Fibroblast of pulmonary artery (primary cell): ENCODE data around the gene MBD4.

ENCODE experiments used
- DNase-seq: peaks from one replicate; pipeline ENCODE4 v3.0.0-alpha.2; 2010; ENCODE audit warnings: low read depth
- H3K4me3 ChIP-seq: replicated peaks from 2 replicates; pipeline ENCODE4 v1.5.1; 2011; ENCODE audit warnings: low read depth, mild to moderate bottlenecking, control low read depth, low read length, moderate library complexity
- TF ChIP-seq, protein P1 (sequence below): IDR thresholded peaks from 2 replicates; pipeline ENCODE4 v1.5.1; 2011; ENCODE audit warnings: mild to moderate bottlenecking, control low read depth, low read length, inconsistent platforms; ENCODE audit errors: missing control alignments

MBD4 gene

DNA sequence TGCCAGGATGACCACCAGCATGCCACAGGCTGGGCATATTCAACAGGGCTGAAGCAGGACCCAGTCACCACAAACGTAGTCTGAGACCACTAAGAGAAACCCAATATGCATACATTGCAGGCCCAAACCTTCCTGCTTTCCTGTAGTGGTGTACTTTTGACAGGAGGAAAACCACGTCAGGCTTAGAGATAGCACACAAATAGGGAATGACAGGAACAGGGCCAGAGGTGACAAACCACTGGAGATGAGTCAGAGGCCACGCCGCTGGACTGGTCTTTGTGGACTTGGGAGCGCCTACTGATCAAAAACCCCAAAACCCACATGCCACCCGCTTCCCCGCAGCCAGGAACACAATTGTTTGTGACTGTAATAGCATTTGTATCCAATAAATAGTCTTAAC is 7.7 kb downstream of the MBD4 start:
- no peak overlapping the region for H3K4me3 ChIP-seq
- TF ChIP-seq, protein P1, sequence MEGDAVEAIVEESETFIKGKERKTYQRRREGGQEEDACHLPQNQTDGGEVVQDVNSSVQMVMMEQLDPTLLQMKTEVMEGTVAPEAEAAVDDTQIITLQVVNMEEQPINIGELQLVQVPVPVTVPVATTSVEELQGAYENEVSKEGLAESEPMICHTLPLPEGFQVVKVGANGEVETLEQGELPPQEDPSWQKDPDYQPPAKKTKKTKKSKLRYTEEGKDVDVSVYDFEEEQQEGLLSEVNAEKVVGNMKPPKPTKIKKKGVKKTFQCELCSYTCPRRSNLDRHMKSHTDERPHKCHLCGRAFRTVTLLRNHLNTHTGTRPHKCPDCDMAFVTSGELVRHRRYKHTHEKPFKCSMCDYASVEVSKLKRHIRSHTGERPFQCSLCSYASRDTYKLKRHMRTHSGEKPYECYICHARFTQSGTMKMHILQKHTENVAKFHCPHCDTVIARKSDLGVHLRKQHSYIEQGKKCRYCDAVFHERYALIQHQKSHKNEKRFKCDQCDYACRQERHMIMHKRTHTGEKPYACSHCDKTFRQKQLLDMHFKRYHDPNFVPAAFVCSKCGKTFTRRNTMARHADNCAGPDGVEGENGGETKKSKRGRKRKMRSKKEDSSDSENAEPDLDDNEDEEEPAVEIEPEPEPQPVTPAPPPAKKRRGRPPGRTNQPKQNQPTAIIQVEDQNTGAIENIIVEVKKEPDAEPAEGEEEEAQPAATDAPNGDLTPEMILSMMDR = no peak
- no peak for DNase-seq

DNA sequence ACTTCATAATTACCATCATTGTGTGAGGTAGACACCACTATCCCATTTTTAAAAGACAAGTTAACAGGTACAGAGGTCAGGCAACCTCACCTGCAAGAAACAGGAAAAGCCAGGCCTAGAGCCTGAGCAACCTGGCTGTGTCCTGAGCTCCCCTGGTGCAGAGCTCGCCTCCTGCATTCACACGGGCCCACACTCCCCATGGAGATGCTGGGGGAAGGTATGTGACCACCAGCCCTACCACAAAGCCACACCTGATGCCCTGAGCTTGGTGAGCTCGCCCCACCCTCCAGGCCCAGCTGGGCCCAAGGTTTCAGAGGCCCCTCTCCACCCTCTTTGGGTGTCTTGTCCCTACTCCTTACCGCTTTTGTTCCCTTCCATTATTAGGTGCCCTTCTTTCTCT is 10.1 kb downstream of the MBD4 start:
- no peak overlapping the region for H3K4me3 ChIP-seq
- no peak for DNase-seq
- TF ChIP-seq, protein P1 = no peak

DNA sequence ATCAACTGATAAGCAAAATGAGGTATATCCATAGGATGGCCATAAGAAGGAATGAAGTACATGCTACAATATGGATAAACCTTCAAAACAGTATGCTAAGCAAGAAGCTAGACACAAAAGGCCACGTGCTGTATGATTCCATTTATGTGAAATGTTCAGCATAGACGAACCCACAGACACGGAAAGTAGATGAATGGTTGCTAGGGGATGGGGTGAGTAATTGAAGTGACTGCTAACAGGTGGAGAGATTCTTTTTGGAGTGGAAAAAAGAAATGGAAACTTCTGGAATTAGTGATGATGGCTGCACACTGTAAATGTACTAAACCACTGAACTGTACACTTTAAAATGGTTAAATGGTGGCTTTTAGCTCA is 10.7 kb downstream of the MBD4 start:
- H3K4me3 ChIP-seq = no peak overlapping the region
- TF ChIP-seq, protein P1 = no peak
- no peak for DNase-seq

DNA sequence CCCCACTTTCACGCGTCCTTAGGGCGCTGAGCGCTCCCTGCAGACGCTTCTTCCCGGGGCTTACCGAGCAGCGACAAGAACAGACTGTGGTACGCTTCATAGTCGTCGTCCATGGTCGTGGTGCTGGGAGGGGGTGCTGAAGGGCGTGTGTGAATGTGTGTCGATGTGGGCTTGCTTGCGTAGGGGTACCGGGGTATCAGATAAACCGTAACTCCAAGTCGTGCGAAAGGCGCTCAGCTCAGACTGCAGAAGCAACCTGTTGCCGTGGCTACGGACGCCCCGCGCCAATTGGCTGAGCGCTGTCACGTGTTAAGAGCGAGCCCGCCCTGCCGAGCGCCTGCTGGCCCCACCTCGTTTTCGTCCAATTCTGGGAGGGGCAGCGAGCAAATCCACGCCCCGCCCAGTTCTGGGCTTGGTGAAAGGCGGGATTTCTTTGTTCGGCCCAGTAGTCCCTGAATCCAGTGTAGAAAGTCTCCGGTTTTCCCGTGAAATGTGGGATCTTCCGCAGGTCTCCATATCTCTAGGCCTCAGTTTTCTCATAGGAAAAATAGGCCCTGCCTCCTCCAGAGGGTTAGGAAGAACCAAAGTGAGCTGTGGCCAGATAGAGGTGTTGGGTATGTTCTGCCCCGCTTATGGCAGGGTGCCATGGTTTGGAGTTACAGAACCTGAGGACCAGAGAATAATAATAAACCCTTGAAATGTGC is 11.2 kb downstream of the MBD4 start, which contains the start of gene EFCAB12:
EFCAB12 (minus strand) TSS at position 261 of the 704 bp plus-strand sequence; CDS start at position 113, 148 bp downstream.
- DNase-seq = peak; percentile 94
- peak within 1 kb of the TSS; percentile 60 for H3K4me3 ChIP-seq
- TF ChIP-seq, protein P1 = no peak

DNA sequence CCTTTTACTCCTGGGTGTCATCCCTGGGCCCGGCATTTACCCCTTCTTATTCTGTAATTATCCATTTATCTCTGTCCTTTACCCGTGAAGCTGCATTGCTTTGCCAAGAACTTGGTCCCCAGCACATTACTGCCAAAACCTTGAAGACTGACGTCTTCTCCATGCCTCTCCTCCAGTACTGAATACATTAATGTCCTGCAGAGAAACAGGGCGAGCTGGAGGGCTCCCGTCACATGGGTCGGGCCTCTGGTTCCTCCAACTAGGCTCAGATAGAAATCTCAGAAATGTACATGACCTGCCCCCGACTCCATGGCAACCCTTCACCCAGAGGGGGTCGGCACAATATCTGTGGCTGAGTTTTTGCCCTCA is 11.8 kb downstream of the MBD4 start:
- no peak for DNase-seq
- H3K4me3 ChIP-seq = peak overlapping the region; percentile 60
- TF ChIP-seq, protein P1 = no peak

DNA sequence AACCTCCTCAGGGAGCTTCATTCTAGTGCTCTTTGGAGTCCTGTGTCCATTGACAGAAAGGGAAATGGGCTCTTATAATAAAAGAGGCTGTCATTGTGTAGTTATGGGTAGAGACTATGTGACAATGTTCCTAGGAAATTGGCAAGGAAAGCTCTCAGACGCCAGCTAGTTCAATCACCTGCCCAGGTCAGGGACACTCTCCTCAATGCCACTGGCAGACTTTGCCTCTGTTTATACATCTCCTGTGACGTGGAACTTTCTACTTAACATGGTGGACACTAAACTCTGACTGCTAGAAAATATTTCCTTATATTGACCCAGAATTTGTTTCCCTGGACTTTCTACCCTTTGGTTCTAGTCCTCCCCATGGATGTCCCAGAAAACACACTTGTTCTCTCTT is 14.1 kb downstream of the MBD4 start:
- TF ChIP-seq, protein P1 = no peak
- no peak for DNase-seq
- no peak overlapping the region for H3K4me3 ChIP-seq

DNA sequence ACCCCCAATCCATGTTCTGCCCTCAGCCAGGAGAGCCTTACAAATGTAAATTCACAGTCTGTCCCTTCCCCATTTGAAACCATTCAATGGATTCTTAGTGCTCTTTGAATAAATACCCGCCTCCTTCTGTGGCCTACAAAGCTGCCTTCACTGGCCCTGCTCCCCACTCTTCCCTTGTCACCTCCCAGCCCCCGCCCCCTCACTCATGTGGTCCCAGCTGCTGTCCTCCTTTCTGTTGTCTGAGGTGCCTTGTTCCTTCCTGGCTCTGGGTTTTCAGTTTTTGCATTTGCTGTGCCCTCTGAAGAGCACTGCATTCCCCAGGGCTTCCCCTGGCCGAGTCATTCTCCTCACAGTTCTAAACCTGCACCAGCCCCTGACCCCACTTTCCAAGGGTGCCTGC is 14.5 kb downstream of the MBD4 start:
- DNase-seq = no peak
- H3K4me3 ChIP-seq = no peak overlapping the region
- TF ChIP-seq, protein P1 = no peak
